SK-N-MC (cell line): ENCODE data around the gene MPC1L.
A peak's percentile ranks its signal among the peaks of the same experiment; 100 is the strongest.
"Not testable (repeated sequence)": the region's sequence is repeated elsewhere in the genome, so short reads cannot be mapped to it uniquely, and the experiment has no call there.

ENCODE experiments used
- DNase-seq: peaks from one replicate; pipeline ENCODE4 v3.0.0-alpha.2; 2011; ENCODE audit warnings: low read depth, low spot score
- H3K27ac ChIP-seq: fragments of 200-600 bp; sonication (generic); 2 replicates; pipeline ENCODE4 v1.5.1; 2016; ENCODE audit warnings: mixed run types
- H3K36me3 ChIP-seq: fragments of 200-600 bp; sonication (generic); 2 replicates; pipeline ENCODE4 v1.6.1; 2017; ENCODE audit warnings: antibody characterized with exemption, low read length, mixed read lengths; ENCODE audit not compliant: insufficient read depth
- H3K4me3 ChIP-seq: fragments of 200-600 bp; sonication (generic); 2 replicates; pipeline ENCODE4 v1.5.1; 2016
- H3K9ac ChIP-seq: fragments of 200-600 bp; sonication (generic); 2 replicates; pipeline ENCODE4 v1.8.0; 2017; ENCODE audit warnings: mixed run types, mixed read lengths; ENCODE audit not compliant: insufficient read length
- H3K9me3 ChIP-seq: fragments of 200-600 bp; sonication (generic); 2 replicates; pipeline ENCODE4 v1.6.1; 2017; ENCODE audit warnings: low read depth, mild to moderate bottlenecking, antibody characterized with exemption, low read length, moderate library complexity, mixed read lengths
- EZH2 ChIP-seq: fragments of 200-600 bp; sonication (generic); IDR thresholded peaks from one replicate; pipeline ENCODE4 v1.6.1; 2017; ENCODE audit warnings: antibody characterized with exemption
- FOXP2 ChIP-seq: optimal IDR thresholded peaks from 2 replicates; pipeline ENCODE3; 2011; ENCODE audit warnings: mild to moderate bottlenecking, moderate library complexity; ENCODE audit not compliant: insufficient read depth; ENCODE audit errors: extremely low read length, control extremely low read depth
- POLR2AphosphoS5 ChIP-seq: IDR thresholded peaks from 2 replicates; pipeline ENCODE4 v1.6.1; 2012; ENCODE audit warnings: mild to moderate bottlenecking, low read depth, low read length, borderline replicate concordance

MPC1L gene

GRCh38 chrX:40623139-40623536 lies at the start of gene MPC1L:
Gene MPC1L, plus strand, starts transcription at chrX:40623428. Its CDS starts 138 bp downstream, at chrX:40623566.
- H3K36me3 ChIP-seq, result no peaks in the 10 kb centered on the region
- H3K9me3 ChIP-seq, result no peaks in the 10 kb centered on the region
- DNase-seq, result no peak
- H3K27ac ChIP-seq, result no peak within 1 kb of the TSS
- TF ChIP-seq EZH2, result no peak
- TF ChIP-seq FOXP2, result no peak
- TF ChIP-seq POLR2AphosphoS5, result no peak
- H3K9ac ChIP-seq, result no peak within 1 kb of the TSS
- no peak within 1 kb of the TSS for H3K4me3 ChIP-seq

- no peak overlapping the region for H3K4me3 ChIP-seq
- no peak overlapping the region for H3K27ac ChIP-seq
- H3K9me3 ChIP-seq, result no peaks in the 10 kb centered on the region
- no peaks in the 10 kb centered on the region for H3K36me3 ChIP-seq
- TF ChIP-seq POLR2AphosphoS5 (no peak), EZH2 (no peak), FOXP2 (no peak)
- H3K9ac ChIP-seq, result no peak overlapping the region
- DNase-seq, result no peak
Measured at GRCh38 chrX:40573763-40574162, 49.5 kb upstream of the MPC1L start.

- DNase-seq, H3K9ac ChIP-seq, H3K27ac ChIP-seq, H3K9me3 ChIP-seq, H3K4me3 ChIP-seq, H3K36me3 ChIP-seq: not testable (repeated sequence)
Measured at GRCh38 chrX:40575411-40575810, 47.8 kb upstream of the MPC1L start.

GRCh38 chrX:40576291-40576690 lies 46.9 kb upstream of the MPC1L start:
- no peaks in the 10 kb centered on the region for H3K36me3 ChIP-seq
- TF ChIP-seq EZH2 (no peak), FOXP2 (no peak), POLR2AphosphoS5 (no peak)
- H3K9ac ChIP-seq, result no peak overlapping the region
- H3K4me3 ChIP-seq, result no peak overlapping the region
- no peak overlapping the region for H3K27ac ChIP-seq
- no peaks in the 10 kb centered on the region for H3K9me3 ChIP-seq
- DNase-seq, result no peak

GRCh38 chrX:40578039-40578695 lies 45.1 kb upstream of the MPC1L start:
- Histone ChIP-seq H3K27ac (no peak overlapping the region), H3K9me3 (no peaks in the 10 kb centered on the region), H3K36me3 (no peaks in the 10 kb centered on the region), H3K4me3 (no peak overlapping the region), H3K9ac (no peak overlapping the region)
- no peak for DNase-seq
- no peak for TF ChIP-seq POLR2AphosphoS5
- no peak for TF ChIP-seq EZH2
- no peak for TF ChIP-seq FOXP2

- Histone ChIP-seq H3K9ac (no peak overlapping the region), H3K27ac (no peak overlapping the region), H3K9me3 (no peaks in the 10 kb centered on the region), H3K4me3 (no peak overlapping the region), H3K36me3 (no peaks in the 10 kb centered on the region)
- no peak for TF ChIP-seq FOXP2
- no peak for TF ChIP-seq POLR2AphosphoS5
- TF ChIP-seq EZH2, result no peak
- DNase-seq, result no peak
Measured at GRCh38 chrX:40579141-40579540, 44.1 kb upstream of the MPC1L start.

GRCh38 chrX:40579900-40580536 lies 43.2 kb upstream of the MPC1L start:
- Histone ChIP-seq H3K36me3 (no peaks in the 10 kb centered on the region), H3K9me3 (no peaks in the 10 kb centered on the region), H3K4me3 (peak overlapping the region; percentile 80), H3K27ac (no peak overlapping the region), H3K9ac (peak overlapping the region; percentile 51)
- TF ChIP-seq POLR2AphosphoS5, result no peak
- TF ChIP-seq EZH2, result no peak
- no peak for TF ChIP-seq FOXP2
- DNase-seq, result no peak

- H3K36me3 ChIP-seq, result no peaks in the 10 kb centered on the region
- H3K9ac ChIP-seq, result peak within 1 kb of the TSS; percentile 71
- TF ChIP-seq POLR2AphosphoS5 (peak; percentile 70), EZH2 (no peak), FOXP2 (no peak)
- H3K4me3 ChIP-seq, result peak within 1 kb of the TSS; percentile 80
- H3K9me3 ChIP-seq, result no peaks in the 10 kb centered on the region
- DNase-seq, result peak; percentile 76
- H3K27ac ChIP-seq, result no peak within 1 kb of the TSS
Measured at GRCh38 chrX:40580537-40581335, 42.5 kb upstream of the MPC1L start, which contains the start of gene ATP6AP2. Gene ATP6AP2, plus strand, starts transcription at chrX:40580970. Its CDS starts 96 bp downstream, at chrX:40581066.
